DND-41 (cell line): ENCODE results near the gene PLEKHA7.

Experiments
- ATAC-seq: fragments of 200-7000 bp; cut with Tn5 transposase; 3 replicates; pipeline ENCODE4 v1.9.1; 2021; ENCODE audit warnings: low read depth; ENCODE audit not compliant: insufficient read depth
- DNase-seq: peaks from one replicate; pipeline ENCODE4 v3.0.0-alpha.2; 2020
- H2AFZ ChIP-seq: 2 replicates; pipeline ENCODE4 v1.6.0; 2012; ENCODE audit warnings: low read depth, low read length
- H3K27ac ChIP-seq: 2 replicates; pipeline ENCODE4 v1.5.1; 2012; ENCODE audit warnings: low read length, inconsistent platforms
- H3K27me3 ChIP-seq: fragments of 200-600 bp; sonication (generic); 2 replicates; pipeline ENCODE4 v1.6.0; 2012; ENCODE audit warnings: low read length, mild to moderate bottlenecking, inconsistent platforms; ENCODE audit not compliant: insufficient read depth, poor library complexity
- H3K36me3 ChIP-seq: 2 replicates; pipeline ENCODE4 v1.5.1; 2012; ENCODE audit warnings: low read length, inconsistent platforms; ENCODE audit not compliant: insufficient read depth
- H3K4me1 ChIP-seq: 2 replicates; pipeline ENCODE4 v1.5.1; 2012; ENCODE audit warnings: mild to moderate bottlenecking, low read length; ENCODE audit not compliant: insufficient read depth
- H3K4me2 ChIP-seq: 2 replicates; pipeline ENCODE4 v1.6.0; 2012; ENCODE audit warnings: mild to moderate bottlenecking, moderate library complexity, low read length, inconsistent platforms; ENCODE audit not compliant: insufficient read depth
- H3K4me3 ChIP-seq, 2 experiments: fragments of 200-600 bp in 1 of 2; shearing (Covaris generic) in 1 of 2; 2 replicates each; pipeline ENCODE4 v1.5.1; 2012 to 2016; ENCODE audit warnings: inconsistent platforms in 2 of 2, low read length in 2 of 2, mild to moderate bottlenecking in 2 of 2, low read depth in 1 of 2, moderate library complexity in 1 of 2
- H3K79me2 ChIP-seq: 2 replicates; pipeline ENCODE4 v1.6.0; 2012; ENCODE audit warnings: low read length, inconsistent platforms; ENCODE audit not compliant: insufficient read depth
- H3K9ac ChIP-seq: 2 replicates; pipeline ENCODE4 v1.6.0; 2012; ENCODE audit warnings: low read depth, mild to moderate bottlenecking, inconsistent platforms, low read length, moderate library complexity
- H3K9me3 ChIP-seq: 2 replicates; pipeline ENCODE4 v1.5.1; 2012; ENCODE audit warnings: low read length, moderate library complexity, mild to moderate bottlenecking, inconsistent platforms; ENCODE audit not compliant: insufficient read depth, severe bottlenecking
- H4K20me1 ChIP-seq: 2 replicates; pipeline ENCODE4 v1.6.0; 2012; ENCODE audit warnings: low read length; ENCODE audit not compliant: insufficient read depth
- CTCF ChIP-seq: IDR thresholded peaks from 2 replicates; pipeline ENCODE4 v1.5.1; 2012; ENCODE audit warnings: borderline replicate concordance, low read length, moderate library complexity, mild to moderate bottlenecking; ENCODE audit not compliant: poor library complexity, severe bottlenecking; ENCODE audit errors: extremely low read depth
- EZH2 ChIP-seq: IDR thresholded peaks from 3 replicates; pipeline ENCODE4 v1.6.1; 2012; ENCODE audit warnings: borderline replicate concordance, low read depth, mild to moderate bottlenecking, moderate library complexity, low read length, inconsistent platforms; ENCODE audit not compliant: severe bottlenecking

PLEKHA7 gene

DNA sequence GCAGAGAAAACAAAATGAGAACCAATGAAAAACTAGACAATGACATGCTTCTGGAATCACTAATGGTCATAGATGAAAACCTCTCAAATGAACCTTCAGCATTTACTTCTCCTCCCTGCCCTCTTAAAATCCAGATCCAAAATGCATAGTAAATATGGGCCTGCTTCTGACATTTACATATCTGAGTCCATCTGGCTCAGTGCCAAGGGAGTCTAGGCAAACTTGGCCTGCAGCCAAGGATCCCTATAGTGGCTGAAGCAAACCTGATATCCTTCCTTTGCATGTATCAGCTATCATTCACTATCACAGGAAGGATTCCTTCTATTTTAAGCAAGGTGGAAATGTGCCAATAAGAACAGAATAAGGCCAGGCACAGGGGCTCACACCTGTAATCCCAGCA, 170.9 kb downstream of the PLEKHA7 start:
- Histone ChIP-seq H3K9ac (no peak overlapping the region), H3K36me3 (no peaks in the 10 kb centered on the region), H2AFZ (no peak overlapping the region), H3K4me2 (no peak overlapping the region), H3K9me3 (no peaks in the 10 kb centered on the region), H4K20me1 (no peaks in the 10 kb centered on the region), H3K4me3 (no peak overlapping the region), H3K27me3 (peaks cover 2% of the 10 kb centered on the region), H3K79me2 (no peaks in the 10 kb centered on the region), H3K27ac (no peak overlapping the region), H3K4me1 (no peaks in the 10 kb centered on the region)
- DNase-seq, result no peak
- ATAC-seq, result no peak
- TF ChIP-seq EZH2, result no peak
- TF ChIP-seq CTCF, result no peak

DNA sequence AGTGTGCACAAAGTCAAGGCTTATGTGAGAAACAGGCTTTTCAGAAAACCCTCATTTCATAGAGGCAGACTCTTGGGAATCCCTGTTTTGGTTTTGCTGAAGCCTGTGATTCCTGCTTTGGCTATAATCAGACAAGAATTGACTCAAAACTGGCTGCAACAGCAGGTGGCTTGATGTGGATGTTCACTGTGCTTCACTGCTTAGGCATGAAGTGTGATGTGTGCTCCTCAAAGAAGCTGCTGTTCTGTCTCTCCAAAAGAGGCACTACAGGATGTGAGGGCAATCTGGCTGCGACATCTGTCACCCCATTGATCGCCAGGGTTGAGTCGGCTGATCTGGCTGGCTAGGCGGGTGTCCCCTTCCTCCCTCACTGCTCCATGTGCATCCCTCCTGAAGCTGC, 172.2 kb downstream of the PLEKHA7 start:
- H4K20me1 ChIP-seq, result no peaks in the 10 kb centered on the region
- H3K4me2 ChIP-seq, result no peak overlapping the region
- H3K4me3 ChIP-seq, result no peak overlapping the region
- ATAC-seq (no peak), DNase-seq (no peak)
- no peak for TF ChIP-seq EZH2
- TF ChIP-seq CTCF, result no peak
- peaks cover 7% of the 10 kb centered on the region for H3K27me3 ChIP-seq
- no peaks in the 10 kb centered on the region for H3K9me3 ChIP-seq
- no peak overlapping the region for H3K9ac ChIP-seq
- no peak overlapping the region for H3K27ac ChIP-seq
- no peaks in the 10 kb centered on the region for H3K36me3 ChIP-seq
- no peak overlapping the region for H2AFZ ChIP-seq
- no peaks in the 10 kb centered on the region for H3K4me1 ChIP-seq
- H3K79me2 ChIP-seq, result no peaks in the 10 kb centered on the region

DNA sequence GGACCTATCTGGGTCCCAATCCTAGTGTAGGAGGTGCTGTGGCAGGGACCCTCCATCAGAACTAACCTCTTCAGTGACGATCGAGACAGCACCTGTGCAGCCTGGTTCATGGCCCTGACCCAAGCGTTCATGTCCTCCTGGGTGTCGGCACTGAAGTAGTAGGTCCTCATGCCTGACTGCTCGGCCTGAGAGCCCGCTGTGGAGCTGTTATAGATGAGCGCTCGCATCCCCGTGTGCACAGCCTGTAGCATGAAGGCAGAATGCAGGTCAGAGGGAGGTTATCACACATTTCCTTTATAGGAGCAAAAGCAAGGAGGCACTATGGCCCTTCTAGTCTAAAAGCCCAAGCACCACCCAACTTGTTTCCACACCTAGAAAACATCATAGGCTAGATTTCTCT, 172.7 kb downstream of the PLEKHA7 start:
- H3K27ac ChIP-seq, result no peak overlapping the region
- no peak overlapping the region for H3K9ac ChIP-seq
- ATAC-seq, result no peak
- no peaks in the 10 kb centered on the region for H4K20me1 ChIP-seq
- H3K4me2 ChIP-seq, result no peak overlapping the region
- TF ChIP-seq CTCF, result no peak
- no peak for TF ChIP-seq EZH2
- no peaks in the 10 kb centered on the region for H3K79me2 ChIP-seq
- H3K4me1 ChIP-seq, result no peaks in the 10 kb centered on the region
- DNase-seq, result no peak
- no peaks in the 10 kb centered on the region for H3K9me3 ChIP-seq
- H2AFZ ChIP-seq, result no peak overlapping the region
- H3K36me3 ChIP-seq, result no peaks in the 10 kb centered on the region
- H3K27me3 ChIP-seq, result peaks cover 7% of the 10 kb centered on the region
- no peak overlapping the region for H3K4me3 ChIP-seq

GRCh38 chr11:16840951-16841350, 173.3 kb downstream of the PLEKHA7 start:
- no peak overlapping the region for H3K27ac ChIP-seq
- H3K36me3 ChIP-seq, result no peaks in the 10 kb centered on the region
- H3K9me3 ChIP-seq, result no peaks in the 10 kb centered on the region
- H3K9ac ChIP-seq, result no peak overlapping the region
- DNase-seq (no peak), ATAC-seq (no peak)
- H3K79me2 ChIP-seq, result no peaks in the 10 kb centered on the region
- no peak for TF ChIP-seq CTCF
- H3K27me3 ChIP-seq, result peaks cover 10% of the 10 kb centered on the region
- H3K4me3 ChIP-seq, result no peak overlapping the region
- H3K4me2 ChIP-seq, result no peak overlapping the region
- H2AFZ ChIP-seq, result no peak overlapping the region
- no peaks in the 10 kb centered on the region for H3K4me1 ChIP-seq
- H4K20me1 ChIP-seq, result no peaks in the 10 kb centered on the region
